ENCODE results near the gene RNF186.
"Not testable (repeated sequence)": the region's sequence is repeated elsewhere in the genome, so short reads cannot be mapped to it uniquely, and the experiment has no call there.

The RNF186 gene

DNA sequence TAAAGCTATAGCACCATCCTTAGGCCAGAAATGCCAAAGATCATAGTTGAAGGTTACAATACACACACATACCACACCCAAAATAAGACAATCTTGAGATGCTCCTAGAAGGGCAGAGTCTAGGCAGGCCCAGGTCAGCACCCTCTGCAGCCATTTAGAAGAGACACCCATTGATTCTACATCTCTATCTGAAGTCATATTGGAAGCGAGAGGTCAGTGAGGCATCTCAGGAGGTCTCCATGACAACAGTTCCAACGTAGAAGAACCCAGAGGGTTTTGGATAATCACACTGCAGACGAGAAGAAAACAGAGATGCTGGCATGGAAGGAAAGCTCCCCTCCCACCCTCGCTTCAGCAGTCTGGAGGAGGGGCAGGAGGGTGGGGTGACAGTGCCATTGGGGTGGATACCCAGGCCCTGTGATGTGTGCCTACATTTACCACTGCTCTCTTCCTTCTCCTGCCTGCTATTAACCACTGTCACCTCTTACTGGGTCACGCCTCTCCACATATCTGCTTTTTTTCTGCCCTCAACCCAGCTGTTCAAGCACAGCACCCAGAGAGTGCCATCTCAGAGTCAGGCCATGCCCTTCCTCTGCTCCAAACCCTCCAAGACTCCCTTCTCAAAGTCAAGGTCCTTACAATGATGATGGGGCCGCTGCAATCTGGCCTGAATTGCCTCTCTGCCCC lies 21.6 kb downstream of the RNF186 start:
- no peak for DNase-seq (ENCODE audit: low read depth in 2 of 2)

DNA sequence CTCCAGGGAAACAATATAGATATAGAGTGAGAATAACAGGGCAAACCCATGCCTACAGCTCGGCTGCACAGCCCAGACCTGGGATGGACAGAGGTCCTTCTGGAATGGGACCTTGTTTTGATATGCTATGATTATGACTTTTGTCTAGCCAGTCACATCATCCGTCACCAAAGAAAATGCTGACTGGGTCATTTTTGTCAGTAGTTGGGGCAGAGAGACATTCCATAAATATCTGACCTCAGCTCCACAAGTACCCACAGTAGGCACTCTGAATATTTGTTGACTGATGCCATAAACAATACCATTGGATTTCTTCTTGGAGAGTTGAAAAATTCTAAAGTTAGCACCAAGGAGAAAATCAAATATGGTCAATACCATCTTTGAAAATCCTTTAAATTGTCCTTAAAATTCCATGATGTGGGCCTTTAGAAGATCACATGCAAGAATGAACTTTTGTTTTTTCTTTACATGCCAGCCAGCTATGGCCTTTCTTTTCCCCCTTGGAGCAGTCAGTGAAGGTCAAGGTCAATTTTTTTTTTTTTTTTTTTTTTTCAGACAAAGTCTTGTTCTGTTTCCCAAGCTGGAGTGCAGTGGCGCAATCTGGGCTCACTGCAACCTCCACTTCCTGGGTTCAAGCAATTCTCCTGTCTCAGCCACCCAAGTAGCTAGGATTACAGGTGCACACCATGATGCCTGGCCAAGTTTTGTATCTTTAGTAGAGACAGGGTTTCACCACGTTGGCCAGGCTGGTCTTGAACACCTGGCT lies 22.7 kb downstream of the RNF186 start:
- no peak for DNase-seq (ENCODE audit: low read depth in 2 of 2)

DNA sequence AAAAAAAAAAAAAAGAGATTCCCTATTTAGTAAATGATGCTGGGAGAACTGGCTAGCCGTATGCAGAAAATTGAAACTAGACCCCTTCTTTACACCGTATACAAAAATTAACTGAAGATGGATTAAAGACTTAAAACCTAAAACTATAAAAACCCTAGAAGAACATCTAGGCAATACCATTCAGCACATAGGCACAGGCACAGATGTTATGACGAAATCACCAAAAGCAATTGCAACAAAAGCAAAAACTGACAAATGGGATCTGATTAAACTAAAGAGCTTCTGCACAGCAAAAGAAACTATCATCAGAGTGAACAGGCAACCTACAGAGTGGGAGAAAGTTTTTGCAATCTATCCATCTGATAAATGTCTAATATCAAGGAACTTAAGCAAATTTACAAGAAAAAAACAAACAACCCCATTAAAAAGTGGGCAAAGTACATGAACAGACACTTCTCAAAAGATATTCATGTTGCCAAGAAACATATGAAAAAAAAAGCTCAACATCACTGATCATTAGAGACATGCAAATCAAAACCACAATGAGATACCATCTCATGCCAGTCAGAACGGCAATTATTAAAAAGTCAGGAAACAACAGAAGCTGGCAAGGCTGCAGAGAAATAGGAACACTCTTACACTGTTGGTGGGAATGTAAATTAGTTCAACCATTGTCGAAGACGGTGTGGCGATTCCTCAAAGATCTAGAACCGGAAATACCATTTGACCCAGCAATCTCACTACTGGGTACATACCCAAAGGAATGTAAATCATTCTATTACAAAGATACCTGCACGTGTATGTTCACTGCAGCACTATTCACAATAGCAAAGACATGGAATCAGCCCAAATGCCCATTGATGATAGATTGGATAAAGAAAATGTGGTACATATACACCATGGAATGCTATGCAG lies 24.8 kb downstream of the RNF186 start:
- not testable (repeated sequence) for DNase-seq (ENCODE audit: low read depth in 2 of 2)

DNA sequence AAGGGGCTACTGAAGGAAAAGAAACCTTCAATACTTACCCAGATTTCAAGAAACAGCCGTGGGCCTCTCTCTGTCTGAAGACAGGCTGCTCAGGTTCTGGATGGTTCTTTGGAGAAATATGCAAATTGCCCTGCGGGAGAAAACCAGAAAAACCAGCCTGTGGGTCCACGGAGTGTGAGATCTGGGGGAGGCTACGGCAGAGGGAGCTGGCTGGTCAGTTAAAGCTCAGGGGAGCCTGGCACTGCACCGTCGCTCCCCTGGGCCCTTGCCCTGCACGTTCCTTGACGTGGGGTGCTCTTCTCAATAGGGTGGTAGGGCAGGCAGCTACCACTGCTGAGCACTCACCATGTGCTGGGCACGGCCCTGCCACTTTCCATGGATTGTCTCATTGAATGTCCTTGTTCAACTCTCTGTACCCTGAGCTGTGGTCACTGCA lies 28.1 kb downstream of the RNF186 start:
- no peak for DNase-seq (ENCODE audit: low read depth in 2 of 2)

DNA sequence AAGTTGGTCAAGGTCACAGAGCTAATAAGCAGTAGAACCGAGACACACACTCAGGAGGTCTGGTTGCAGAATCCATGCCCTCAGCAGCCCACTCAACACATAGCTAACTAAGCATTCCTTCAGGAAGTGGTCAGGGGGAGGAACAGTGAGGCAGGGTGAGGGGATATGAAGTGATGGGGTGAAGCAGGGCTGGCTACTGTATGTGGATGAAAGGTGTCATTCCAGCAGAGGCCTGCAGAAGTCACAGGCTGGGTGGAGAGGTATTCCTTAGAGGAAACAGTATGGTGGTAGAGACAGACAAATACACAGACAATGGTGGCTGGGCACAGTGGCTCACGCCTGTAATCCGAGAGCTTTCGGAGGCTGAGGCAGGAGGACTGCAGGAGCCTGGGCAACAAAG lies 29.4 kb downstream of the RNF186 start:
- DNase-seq (ENCODE audit: low read depth in 2 of 2), result no peak

DNA sequence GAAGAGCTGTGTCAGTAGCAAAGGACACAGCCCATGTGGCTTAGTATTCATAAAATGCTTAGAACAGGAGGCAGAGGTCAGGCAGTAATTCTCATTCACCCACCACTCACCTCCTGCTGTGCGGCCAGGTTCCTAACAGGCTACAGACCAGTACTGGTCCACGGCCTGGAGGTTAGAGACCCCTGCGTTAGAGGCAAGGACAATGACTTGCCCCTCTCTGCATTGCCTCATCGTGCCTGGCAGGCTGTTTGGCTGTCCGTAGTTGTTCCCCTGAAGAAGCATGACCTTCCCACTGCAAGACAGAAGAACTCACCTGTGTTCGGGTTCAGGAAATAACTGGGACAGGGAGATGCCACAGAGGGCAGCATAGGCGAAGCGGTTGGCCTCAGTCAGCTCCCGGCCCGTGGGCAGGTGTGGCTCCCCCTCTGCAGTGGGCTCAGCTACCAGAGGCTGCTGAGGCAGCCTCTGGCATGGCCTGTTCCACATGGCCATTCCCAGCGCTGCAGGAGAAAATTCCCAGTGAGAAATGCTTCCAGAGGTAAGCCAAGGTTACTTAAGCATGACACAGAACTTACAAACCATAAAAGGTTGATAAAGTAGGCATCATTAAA lies 34.7 kb downstream of the RNF186 start:
- no peak for DNase-seq (ENCODE audit: low read depth in 2 of 2)

DNA sequence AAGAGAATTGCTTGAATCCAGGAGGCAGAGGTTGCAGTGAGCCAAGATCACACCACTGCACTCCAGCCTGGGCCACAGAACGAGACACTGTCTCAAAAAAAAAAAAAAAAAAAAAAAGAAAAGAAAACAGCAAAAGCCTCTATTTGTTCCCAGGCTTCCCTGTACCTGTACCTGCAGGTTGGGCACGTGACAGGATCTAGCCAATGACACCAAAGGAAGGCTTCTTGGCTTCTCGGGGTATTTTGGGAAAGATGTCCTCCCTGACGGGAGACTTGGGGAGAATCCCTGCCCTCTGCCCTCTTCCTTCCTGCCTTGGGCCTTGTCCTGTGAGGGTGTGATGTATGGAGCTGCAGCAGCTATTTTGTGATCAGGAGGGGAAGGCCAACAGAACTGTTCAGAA lies 38.1 kb downstream of the RNF186 start:
- DNase-seq (ENCODE audit: low read depth in 2 of 2), result no peak

DNA sequence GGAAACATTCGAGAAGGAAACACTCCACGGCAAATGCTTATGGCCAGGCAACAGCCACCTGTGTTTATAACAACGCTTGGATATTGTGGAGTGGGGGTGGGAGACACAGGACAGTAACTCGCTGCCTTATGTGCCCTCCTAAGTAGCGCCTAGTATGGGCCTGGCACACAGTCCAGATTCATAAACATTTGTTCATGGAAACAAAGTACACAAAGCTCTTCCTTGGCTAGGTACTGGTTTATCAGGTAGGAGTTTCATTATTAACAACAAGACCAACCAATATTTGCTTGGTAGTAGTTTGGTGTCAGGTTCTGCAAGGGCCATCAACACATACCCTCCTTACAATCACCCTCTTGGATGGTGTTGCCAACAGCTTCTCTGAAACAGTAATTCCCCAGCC lies 38.8 kb downstream of the RNF186 start:
- DNase-seq (ENCODE audit: low read depth in 2 of 2), result no peak

DNA sequence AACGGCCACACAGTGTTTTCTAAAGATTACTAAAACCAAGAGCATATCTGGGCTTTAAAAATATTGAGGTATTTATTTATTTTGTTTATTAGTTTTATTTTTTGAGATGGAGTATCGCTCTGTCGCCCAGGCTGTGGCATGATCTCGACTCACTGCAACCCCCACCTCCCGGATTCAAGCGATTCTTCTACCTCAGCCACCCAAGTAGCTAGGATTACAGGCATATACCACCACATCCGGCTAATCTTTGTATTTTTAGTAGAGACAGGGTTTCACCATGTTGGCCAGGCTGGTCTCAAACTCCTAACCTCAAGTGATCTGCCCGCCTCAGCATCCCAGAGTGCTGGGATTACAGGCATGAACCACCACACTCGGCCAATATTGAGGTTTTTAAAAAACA lies 39.3 kb downstream of the RNF186 start:
- no peak for DNase-seq (ENCODE audit: low read depth in 2 of 2)

DNA sequence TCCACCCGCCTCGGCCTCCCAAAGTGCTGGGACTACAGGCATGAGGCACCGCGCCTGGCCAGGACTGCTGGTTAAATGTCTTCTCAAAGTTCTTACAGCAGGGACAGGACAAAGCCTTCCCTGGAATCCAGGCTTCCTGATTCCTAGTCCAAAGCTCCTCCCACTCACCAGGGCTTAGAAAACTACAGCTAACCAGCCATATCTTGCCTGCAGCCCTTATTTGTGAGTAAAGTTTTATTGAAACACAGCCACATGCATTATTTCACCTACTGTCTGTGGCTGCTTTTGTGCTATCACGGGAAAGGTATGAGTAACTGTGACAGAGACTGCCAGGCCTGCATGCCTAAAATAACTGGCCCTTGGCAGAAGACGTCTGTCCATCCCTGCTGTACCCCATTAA lies 39.8 kb downstream of the RNF186 start:
- no peak for DNase-seq (ENCODE audit: low read depth in 2 of 2)

DNA sequence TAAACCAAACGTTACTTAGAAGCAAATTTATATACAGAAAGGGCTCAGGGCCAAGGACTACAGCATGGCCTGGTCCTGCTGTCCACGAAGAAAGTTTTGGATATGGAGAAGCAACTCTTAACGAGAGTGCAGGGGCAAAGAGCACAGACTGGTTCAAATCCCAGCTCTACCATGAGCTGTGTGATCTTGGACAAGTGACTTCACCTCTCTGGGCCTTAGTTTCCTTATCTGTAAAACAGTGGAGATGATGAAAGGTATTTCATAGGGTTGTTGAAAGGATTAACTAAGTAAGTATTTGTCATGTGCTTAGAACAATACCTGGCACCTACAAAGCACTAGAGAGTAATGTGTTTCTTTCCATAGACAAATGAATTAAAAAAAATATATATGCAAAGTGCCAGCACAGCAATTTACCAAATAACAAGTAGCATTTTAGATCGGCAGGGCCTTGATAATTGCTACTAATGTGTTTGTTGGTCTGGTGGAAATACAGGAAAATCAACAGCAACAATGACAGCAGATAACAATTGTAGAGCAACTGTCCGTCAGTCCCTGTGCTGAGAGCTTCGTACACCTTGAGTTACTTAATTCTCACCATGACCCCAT lies 40.8 kb downstream of the RNF186 start:
- no peak for DNase-seq (ENCODE audit: low read depth in 2 of 2)

DNA sequence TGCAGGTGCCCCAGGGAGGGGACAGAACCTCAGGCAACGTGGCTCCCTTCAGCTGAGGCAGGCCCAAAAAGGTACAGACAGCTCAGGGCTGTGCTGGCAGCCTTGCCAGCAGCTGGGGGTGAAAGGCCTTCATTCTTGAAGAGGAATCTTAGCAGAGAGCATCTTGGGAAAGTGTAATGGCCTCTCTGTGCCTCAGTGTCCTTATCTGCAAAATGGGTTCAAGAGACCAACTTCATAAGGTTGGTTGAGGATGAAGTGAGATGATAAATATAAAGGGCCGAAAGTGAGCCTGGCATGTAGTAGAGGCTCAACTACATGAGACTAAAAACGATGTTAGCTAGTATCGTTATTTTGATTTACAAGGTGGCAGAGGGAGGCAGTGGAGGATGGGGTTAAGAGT lies 41.6 kb downstream of the RNF186 start:
- no peak for DNase-seq (ENCODE audit: low read depth in 2 of 2)

DNA sequence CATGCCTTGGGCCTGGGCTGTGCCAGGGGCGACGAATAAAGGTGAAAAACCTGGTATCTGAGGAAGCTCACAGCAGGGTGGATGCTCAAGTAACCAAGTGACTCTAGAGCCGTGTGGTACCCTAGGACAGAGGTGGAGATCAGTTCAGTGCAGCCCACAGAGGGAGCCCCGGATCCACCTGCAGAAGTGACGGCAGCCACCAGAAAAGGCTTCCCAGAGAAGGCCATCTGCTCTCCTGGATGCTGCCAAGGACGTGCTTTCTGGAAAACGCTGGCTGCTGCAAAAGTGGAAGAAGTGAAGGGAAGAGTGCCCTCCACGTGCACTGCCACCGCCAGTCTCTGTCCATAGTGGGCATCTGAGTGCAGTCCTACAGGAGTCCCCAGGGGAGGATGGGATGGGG lies 43.0 kb downstream of the RNF186 start:
- no peak for DNase-seq (ENCODE audit: low read depth in 2 of 2)

DNA sequence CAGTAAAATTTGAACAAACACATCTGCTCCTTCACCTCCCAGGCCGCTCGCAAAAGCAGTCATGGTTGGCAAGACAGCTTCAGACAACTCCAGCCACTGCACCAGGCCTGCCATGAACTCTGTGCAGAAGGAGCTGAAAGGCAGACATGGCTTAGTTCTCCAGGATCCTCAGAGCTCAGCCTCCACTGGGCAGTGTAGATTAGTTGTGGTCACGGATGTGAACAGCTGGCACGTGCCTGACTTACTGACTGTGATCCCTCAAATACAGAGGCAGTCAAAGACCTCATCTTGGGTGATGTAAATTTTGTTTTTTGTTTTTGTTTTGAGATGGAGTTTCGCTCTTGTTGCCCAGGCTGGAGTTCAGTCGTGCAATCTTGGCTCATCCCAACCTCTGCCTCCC lies 43.7 kb downstream of the RNF186 start:
- DNase-seq (ENCODE audit: low read depth in 2 of 2), result no peak

DNA sequence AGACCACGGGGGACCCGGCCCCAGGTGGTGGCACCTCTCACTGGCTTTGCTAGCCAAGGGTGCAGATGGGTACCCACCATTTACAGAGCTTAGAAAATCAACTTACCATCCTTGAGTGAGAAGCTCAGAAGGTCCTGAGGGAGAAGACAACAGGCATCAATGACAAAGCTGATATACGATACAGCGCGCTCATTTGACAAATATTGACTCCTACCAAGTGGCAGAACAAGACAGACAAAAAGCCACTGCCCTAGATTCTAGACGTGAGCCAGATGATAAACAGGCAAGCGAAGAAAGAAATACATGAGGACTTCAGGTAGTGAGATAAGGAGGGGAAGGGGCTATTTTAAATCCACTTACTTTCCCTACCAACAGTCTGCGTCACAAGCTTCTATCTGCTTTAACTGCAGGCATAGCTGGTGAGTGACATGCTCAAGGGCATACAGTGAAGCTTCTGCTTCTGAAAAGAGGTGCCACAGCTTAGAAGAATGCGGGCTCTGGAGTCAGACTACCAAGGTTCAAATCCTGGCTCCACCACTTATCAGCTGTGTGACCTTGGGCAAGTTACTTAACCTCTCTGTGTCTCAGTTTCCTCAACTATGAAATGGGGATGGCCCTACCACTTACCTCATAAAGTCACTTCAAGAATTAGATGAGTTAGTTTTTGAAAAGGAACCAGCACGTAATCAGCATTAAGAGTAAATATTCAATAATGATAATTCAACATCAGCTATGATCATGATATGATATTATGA lies 44.5 kb downstream of the RNF186 start:
- no peak for DNase-seq (ENCODE audit: low read depth in 2 of 2)

DNA sequence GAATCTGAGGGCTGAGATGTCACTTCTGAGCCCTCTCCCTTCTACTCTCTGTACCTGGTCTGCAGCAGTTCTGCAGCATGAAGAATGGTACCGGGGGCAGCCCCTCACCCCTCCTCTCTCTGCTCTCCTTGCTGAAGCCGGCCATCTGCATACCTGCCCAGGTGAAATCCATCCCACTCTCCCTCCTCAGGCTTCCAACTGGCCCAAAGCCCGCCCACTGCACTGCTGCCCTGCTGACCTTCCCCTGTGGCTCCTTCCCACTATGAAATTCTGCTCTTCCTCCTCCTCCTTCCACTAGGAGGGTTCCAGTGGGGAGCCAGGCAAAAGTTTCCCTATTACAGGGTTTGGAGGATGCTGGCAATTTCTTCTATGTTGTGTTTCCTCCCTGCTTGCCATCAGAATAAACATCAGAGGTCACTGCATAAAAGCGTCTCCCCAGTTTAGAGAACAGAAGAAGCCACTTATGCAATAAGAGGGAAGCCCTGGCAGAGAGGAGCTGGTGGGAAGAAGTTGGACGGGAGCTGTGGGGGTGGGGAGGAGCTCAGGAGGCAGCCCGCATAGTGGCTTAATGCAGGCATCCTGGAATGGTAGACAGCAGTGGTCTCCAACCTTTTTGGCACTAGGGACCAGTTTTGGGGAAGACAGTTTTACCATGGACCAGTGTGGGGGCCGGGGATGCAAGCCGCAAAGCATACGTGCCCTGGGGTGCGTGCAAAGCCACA lies 45.7 kb downstream of the RNF186 start:
- no peak for DNase-seq (ENCODE audit: low read depth in 2 of 2)

DNA sequence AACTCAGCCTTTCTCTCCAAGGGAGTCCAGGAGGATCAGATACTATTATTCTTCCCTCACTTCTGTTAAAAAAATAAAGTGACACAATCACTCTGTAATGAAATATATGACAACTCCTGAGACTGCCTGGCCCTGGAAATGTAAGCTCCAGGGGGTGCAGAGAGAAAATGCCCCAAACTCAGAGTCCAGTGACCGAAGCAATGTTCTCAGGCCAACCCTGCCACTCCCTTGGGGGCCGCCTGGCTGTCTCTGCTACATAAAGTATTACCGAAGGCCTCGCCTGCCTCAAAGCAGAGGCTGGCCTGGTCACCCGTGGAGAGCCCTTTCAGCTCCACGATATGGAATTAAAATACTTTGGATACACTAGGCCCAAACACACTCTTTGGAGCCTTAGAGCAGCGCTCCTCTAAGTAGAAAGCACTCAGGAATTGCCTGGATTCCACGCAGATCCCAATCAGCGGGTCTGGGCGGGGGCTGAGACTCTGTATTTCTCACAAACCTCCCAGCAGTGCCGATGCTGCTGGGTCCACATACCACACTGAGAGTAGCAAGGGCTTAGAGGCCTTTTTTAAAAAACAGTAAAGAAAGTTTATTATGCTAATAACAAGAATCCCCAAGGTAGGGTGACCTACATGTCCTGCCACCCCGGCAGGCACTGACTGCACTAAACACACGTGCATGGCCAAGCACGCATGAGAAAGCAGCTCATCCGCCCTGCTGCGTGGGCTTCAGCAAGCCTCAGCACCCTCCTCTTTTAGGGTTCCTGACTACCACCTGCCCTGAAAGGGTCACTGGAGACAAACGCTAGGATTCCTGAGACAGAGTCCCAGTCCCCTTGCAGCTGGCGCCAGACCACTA lies 46.5 kb downstream of the RNF186 start:
- no peak for DNase-seq (ENCODE audit: low read depth in 2 of 2)

DNA sequence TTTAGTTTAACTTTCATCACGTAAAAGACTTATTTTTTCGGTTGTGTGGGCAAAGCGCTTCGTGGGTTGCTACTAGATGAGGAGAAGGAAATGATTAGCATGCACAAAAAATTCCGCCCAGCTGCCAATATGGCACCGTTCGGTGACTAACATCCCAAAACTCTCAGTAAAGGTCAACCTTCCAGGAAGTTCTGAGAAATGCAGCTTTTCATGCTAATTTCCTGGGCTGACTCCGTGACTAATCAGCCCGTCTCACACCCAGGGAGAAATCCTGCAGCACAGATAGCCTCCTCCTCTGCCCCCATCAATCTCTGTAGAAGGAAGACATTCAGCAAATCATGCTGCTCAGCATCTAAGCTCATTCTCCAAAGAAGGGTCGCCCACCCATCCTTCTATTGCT lies 49.5 kb downstream of the RNF186 start:
- DNase-seq (ENCODE audit: low read depth in 2 of 2), result no peak

DNA sequence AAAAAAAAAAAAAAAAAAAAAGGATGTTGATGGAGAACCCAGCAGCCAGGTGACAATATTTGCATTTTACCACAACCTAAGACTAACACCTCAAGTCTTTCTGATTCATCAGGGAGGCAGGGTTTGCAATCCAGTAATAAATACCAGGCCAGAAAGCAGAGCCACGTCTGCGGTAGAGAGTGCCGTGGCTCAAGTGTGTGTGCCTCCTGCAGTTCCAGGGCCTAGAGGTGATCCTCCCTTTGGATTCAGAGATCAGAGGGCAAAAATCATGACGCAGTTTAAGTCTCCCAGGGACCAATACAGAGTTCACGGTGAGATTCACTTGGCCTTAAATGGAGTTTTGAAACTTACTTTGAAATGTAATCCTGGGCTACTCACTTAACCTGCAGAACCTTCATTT lies 50.2 kb downstream of the RNF186 start:
- DNase-seq (ENCODE audit: low read depth in 2 of 2), result no peak
